ENCODE results near the gene CEMIP. TPM values are rescaled to one million over a fixed set of nuclear protein-coding genes. Genes with fewer than 3 reads are reported as not detected.

CEMIP gene
- polyA plus RNA-seq, 2 of the 4 experiments (the other 2 are of a cell fraction): 0.54 to 0.84 TPM

DNA sequence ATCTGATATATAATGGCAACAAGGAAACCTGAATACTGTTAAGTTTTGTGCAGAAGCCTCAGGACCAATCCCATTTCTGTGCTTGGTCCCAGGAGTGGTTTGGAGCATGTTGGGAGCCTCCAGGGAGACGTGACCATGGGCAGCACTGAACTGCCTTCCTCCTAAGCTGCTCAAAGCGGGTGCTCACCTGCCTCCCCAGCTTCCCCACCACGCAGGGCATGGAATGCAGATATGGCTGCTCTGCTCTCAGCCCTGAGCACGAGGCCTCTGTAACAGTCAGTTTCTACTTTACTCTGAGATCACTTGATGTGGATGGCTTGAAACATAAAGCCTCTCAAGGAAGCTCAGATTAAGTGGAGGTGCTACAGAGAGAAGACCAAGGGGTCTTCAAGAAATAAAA lies 161.2 kb downstream of the CEMIP start (continued):
- TF ChIP-seq, protein P1, sequence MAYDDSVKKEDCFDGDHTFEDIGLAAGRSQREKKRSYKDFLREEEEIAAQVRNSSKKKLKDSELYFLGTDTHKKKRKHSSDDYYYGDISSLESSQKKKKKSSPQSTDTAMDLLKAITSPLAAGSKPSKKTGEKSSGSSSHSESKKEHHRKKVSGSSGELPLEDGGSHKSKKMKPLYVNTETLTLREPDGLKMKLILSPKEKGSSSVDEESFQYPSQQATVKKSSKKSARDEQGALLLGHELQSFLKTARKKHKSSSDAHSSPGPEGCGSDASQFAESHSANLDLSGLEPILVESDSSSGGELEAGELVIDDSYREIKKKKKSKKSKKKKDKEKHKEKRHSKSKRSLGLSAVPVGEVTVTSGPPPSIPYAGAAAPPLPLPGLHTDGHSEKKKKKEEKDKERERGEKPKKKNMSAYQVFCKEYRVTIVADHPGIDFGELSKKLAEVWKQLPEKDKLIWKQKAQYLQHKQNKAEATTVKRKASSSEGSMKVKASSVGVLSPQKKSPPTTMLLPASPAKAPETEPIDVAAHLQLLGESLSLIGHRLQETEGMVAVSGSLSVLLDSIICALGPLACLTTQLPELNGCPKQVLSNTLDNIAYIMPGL (CRISPR knock-in tag; IDR thresholded peaks at IDR 0.05; ENCODE audit: borderline replicate concordance): no peak
- no peak for TF ChIP-seq HDAC2 (IDR thresholded peaks at IDR 0.05)
- TF ChIP-seq ZSCAN20 (CRISPR knock-in tag; IDR thresholded peaks at IDR 0.05): no peak
- TF ChIP-seq FOSL2 (IDR thresholded peaks at IDR 0.05): no peak
- TF ChIP-seq FOSL2 (CRISPR knock-in tag; IDR thresholded peaks at IDR 0.05): no peak

- POLR2A ChIA-PET: no interaction called here
- no peak overlapping the region for H3K4me2 ChIP-seq
- H3K4me3 ChIP-seq: no peak overlapping the region
- CTCF ChIA-PET: interaction anchor here (0.8 to 4.3 kb wide), 6 partner anchors 27 to 481 kb away, joined by 3 to 25 read pairs (median 4); partner anchors contain the start of gene CEMIP
- FAIRE-seq (no peak), ATAC-seq (no peak), DNase-seq (ENCODE audit: low read depth in 1 of 2, low spot score in 1 of 2) (no peak)
- H3K9me3 ChIP-seq: no peaks in the 10 kb centered on the region
- no peaks in the 10 kb centered on the region for H3K4me1 ChIP-seq
- WGBS (ENCODE audit: missing lambda C conversion rate): over 99% methylated on average over 4 of the region's 6 CpGs
- no peak for TF ChIP-seq E2F6 (IDR thresholded peaks at IDR 0.05; ENCODE audit: borderline replicate concordance, low read depth)
- no peak for TF ChIP-seq HDAC2 (IDR thresholded peaks at IDR 0.05)
- no peak overlapping the region for H3K27ac ChIP-seq
These were observed 161.7 kb downstream of the CEMIP start for GRCh38 chr15:80940851-80941250.

GRCh38 chr15:80942266-80942665 lies 163.1 kb downstream of the CEMIP start:
- Histone ChIP-seq H3K4me1 (no peaks in the 10 kb centered on the region), H3K4me3 (no peak overlapping the region), H3K4me2 (no peak overlapping the region), H3K27ac (no peak overlapping the region), H3K9me3 (no peaks in the 10 kb centered on the region)
- TF ChIP-seq CBX2 (IDR thresholded peaks at IDR 0.05; ENCODE audit: borderline replicate concordance, low read depth) (no peak), EP300 (IDR thresholded peaks at IDR 0.05) (no peak), ZSCAN20 (CRISPR knock-in tag; IDR thresholded peaks at IDR 0.05) (no peak)
- TF ChIP-seq, protein P2, sequence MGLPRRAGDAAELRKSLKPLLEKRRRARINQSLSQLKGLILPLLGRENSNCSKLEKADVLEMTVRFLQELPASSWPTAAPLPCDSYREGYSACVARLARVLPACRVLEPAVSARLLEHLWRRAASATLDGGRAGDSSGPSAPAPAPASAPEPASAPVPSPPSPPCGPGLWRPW (IDR thresholded peaks at IDR 0.05): no peak
- ATAC-seq (no peak), DNase-seq (ENCODE audit: low read depth in 1 of 2, low spot score in 1 of 2) (no peak), FAIRE-seq (no peak)
- ChIA-PET CTCF (interaction anchor here (0.6 to 4.3 kb wide), 2 partner anchors 28 to 1501 kb away, joined by 3 to 25 read pairs; no protein-coding TSS in a partner anchor), POLR2A (no interaction called here)
- WGBS (ENCODE audit: missing lambda C conversion rate): 80% methylated on average over 7 of the region's 7 CpGs

- Histone ChIP-seq H3K9me3 (no peaks in the 10 kb centered on the region), H3K27ac (no peak overlapping the region), H3K4me3 (no peak overlapping the region), H3K4me1 (no peaks in the 10 kb centered on the region), H3K4me2 (no peak overlapping the region)
- no peak for DNase-seq (ENCODE audit: low read depth in 1 of 2, low spot score in 1 of 2)
- no peak for FAIRE-seq
- ChIA-PET CTCF (interaction anchor here (4.3 kb wide), 1 partner anchor 27 kb away, joined by 25 read pairs; no protein-coding TSS in a partner anchor), POLR2A (no interaction called here)
- 91% methylated on average over 16 of the region's 16 CpGs for WGBS (ENCODE audit: missing lambda C conversion rate)
- no peak; a peak in 1 of 6 replicates for ATAC-seq
- no peak for TF ChIP-seq EP300 (IDR thresholded peaks at IDR 0.05)
- TF ChIP-seq MYC (IDR thresholded peaks at IDR 0.05; ENCODE audit: borderline replicate concordance, low read length): no peak
- TF ChIP-seq RNF2 (IDR thresholded peaks at IDR 0.05; ENCODE audit: borderline replicate concordance, low read depth): no peak
- TF ChIP-seq HOXA7 (CRISPR knock-in tag; IDR thresholded peaks at IDR 0.05): no peak
- TF ChIP-seq TFCP2L1 (CRISPR knock-in tag; IDR thresholded peaks at IDR 0.05): no peak
- no peak for TF ChIP-seq RARB (CRISPR knock-in tag; IDR thresholded peaks at IDR 0.05)
- no peak for TF ChIP-seq CHD4 (IDR thresholded peaks at IDR 0.05; ENCODE audit: borderline replicate concordance)
- TF ChIP-seq EHF (CRISPR knock-in tag; IDR thresholded peaks at IDR 0.05): no peak
- no peak for TF ChIP-seq HDAC2 (IDR thresholded peaks at IDR 0.05)
- no peak for TF ChIP-seq CBX2 (IDR thresholded peaks at IDR 0.05; ENCODE audit: borderline replicate concordance, low read depth)
- TF ChIP-seq GATA3 (IDR thresholded peaks at IDR 0.05; ENCODE audit: borderline replicate concordance): no peak
- no peak for TF ChIP-seq JUN (IDR thresholded peaks at IDR 0.05)
- no peak for TF ChIP-seq RFX5 (IDR thresholded peaks at IDR 0.05)
- no peak for TF ChIP-seq BHLHE40 (IDR thresholded peaks at IDR 0.05; ENCODE audit: low read depth, low read length)
- TF ChIP-seq JUNB (IDR thresholded peaks at IDR 0.05): no peak
- TF ChIP-seq PBX3 (IDR thresholded peaks at IDR 0.05): no peak
- TF ChIP-seq MAFK (IDR thresholded peaks at IDR 0.05; ENCODE audit: partially characterized antibody): no peak
These were observed 163.8 kb downstream of the CEMIP start for GRCh38 chr15:80942746-80943565.
